ENCODE results near the gene OLFML2B. TPM values are rescaled to one million over a fixed set of nuclear protein-coding genes. Genes with fewer than 3 reads are reported as not detected.
"Not testable (repeated sequence)": the region's sequence is repeated elsewhere in the genome, so short reads cannot be mapped to it uniquely, and the experiment has no call there.

OLFML2B gene
- 1 to 10 TPM; 1.1 to 4.3 TPM for total RNA-seq
- long read RNA-seq, partial matches to known transcripts, result 0 of 1 reads
- long read RNA-seq, other reads (novel, unspliced or antisense), result 0 of 1 reads

DNA sequence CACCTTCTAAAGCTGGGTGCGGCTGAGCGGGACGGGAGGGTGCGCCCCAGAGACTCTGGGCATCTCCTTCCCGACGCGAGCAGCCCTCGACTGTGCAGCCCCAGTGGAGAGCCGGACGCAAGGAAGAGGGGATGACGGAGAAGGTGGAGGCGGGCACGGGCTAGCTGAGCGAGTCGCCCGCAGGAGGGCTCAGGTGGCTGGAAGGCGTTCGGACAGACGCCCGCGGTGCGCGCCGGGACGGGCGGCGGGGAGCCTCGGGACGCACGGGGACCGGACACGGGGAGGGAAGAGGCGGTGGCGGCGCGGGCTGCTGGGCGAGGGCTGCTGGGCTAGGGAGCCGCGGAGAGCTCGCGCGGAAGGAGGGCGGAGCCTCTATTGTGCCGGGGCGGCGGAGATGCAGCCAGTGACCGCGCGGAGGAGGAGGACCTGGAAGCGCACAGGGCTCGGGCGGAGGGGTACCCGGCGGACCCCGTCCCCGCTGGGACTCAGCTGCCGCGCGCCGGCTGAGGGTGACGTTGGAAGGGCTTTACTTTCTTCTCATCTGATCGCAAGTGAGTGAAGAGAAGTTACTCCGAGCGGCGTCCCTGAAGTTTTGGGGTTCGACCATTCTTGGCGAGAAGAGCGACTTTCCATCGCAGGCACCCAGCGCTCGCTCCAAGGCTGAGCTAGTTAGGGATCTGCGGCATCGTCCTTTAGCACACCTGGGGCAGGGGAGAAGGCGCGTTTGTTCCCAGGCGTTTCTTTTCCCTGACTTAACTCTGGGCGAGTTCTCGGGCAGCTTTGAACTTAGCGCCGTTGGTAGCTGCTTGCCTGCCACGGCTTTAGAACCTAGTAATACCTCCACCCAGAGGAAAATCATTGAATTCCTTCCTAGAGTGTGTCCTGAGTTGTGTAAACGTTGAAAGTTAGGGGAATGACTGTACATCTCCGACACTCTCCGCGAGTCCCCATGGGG is at the start of gene OLFML2B:
Gene OLFML2B (minus strand): TSS at position 323 of the 955 bp plus-strand sequence. CDS start 439 bp downstream, outside the sequence.
- ATAC-seq (peak; percentile 97), DNase-seq (peak; percentile 61 to 67)
- intact Hi-C loops (cut with DNase I, micrococcal nuclease), result no loop called here

GRCh38 chr1:162072740-162073139 is 49.1 kb upstream of the OLFML2B start:
- intact Hi-C loops (cut with DNase I, micrococcal nuclease), result no loop called here
- no peak for DNase-seq
- no peak for ATAC-seq

GRCh38 chr1:162070825-162071224 is 47.2 kb upstream of the OLFML2B start:
- ATAC-seq (no peak), DNase-seq (peak; percentile 33)

GRCh38 chr1:162070094-162070748 is 46.6 kb upstream of the OLFML2B start:
- ATAC-seq (peak; percentile 63), DNase-seq (peak; percentile 68 to 69)
- intact Hi-C loops (cut with DNase I, micrococcal nuclease), result no loop called here

More at GRCh38 chr1:162070825-162071224, 47.2 kb upstream of the OLFML2B start:
- intact Hi-C loops (cut with DNase I, micrococcal nuclease), result no loop called here

DNA sequence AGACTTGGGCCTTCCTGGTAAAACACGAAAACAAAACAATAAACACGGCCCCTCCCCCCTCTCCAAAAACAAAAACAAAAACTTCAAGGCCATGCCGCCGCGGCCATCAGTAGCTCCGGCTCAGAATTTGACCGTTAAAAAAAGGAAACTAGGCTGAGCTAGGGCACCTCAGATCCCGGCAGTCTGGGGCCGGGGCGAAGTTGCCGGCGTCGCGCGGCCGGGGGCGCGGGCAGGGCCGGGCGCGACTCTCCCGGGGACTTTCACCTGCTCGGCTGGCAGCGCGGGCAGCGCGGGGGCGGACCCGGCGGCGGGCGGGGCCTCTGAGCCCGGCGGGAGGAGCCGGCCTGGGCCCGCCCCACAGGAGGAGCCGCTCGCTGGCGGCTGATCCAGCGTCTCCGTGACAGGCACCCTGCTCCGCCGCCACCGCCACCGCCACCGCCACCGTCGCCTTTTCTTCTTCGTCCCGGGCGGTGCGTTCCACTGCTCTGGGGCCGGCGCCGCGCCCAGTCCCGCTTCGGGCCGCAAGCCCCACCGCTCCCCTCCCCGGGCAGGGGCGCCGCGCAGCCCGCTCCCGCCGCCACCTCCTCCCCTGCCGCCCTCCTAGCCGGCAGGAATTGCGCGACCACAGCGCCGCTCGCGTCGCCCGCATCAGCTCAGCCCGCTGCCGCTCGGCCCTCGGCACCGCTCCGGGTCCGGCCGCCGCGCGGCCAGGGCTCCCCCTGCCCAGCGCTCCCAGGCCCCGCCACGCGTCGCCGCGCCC is 45.8 kb upstream of the OLFML2B start, which contains the start of gene NOS1AP:
Gene NOS1AP (plus strand): TSS at position 358 of the 760 bp plus-strand sequence. CDS start 487 bp downstream, outside the sequence.
- peak; percentile 87 for ATAC-seq
- intact Hi-C loops (cut with DNase I, micrococcal nuclease), result no loop called here
- peak; percentile 78 to 90 for DNase-seq

GRCh38 chr1:162068301-162068700 is 44.6 kb upstream of the OLFML2B start:
- intact Hi-C loops (cut with DNase I, micrococcal nuclease), result no loop called here
- no peak for DNase-seq

DNA sequence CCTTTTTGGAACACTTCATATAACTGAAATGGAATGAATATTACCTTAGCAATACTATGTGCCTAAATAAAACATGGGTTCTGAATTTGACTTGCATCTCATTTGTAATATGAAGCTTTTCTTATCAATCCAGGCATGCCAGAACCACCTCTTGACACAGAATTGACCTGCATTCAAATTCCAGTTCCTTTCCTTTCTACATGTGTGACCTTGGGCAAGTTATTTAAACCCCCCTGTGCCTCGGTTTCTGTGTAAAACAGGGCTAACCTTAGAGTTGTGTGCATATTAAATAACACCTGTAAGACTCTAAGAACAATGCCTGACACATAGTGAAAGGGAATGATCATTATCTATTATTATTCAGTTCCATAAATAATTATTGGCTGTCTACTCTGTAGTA is 43.8 kb upstream of the OLFML2B start:
- ATAC-seq (no peak), DNase-seq (no peak)
- intact Hi-C loops (cut with DNase I, micrococcal nuclease), result no loop called here

More at GRCh38 chr1:162068301-162068700, 44.6 kb upstream of the OLFML2B start:
- ATAC-seq, result no peak

DNA sequence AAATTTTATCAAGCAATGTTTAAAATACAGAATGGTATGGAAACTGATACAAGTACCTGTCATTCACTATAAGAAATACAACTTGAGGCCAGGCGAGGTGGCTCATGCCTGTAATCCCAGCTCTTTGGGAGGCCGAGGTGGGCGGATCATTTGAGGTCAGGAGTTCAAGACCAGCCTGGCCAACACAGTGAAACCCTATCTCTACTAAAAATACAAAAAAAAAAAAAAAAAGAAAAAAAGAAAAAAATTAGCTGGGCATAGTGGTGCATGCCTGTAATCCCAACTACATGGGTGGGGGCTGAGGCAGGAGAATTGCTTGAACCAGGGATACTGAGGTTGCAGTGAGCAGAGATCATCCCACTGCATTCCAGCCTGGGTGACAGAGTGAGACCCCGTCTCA is 43.2 kb upstream of the OLFML2B start:
- intact Hi-C loops (cut with DNase I, micrococcal nuclease); ATAC-seq; DNase-seq: not testable (repeated sequence)

GRCh38 chr1:162065016-162065415 is 41.3 kb upstream of the OLFML2B start:
- ATAC-seq (peak; percentile 27), DNase-seq (no peak)
- intact Hi-C loops (cut with DNase I, micrococcal nuclease), result no loop called here

GRCh38 chr1:162062542-162063015 is 38.9 kb upstream of the OLFML2B start:
- intact Hi-C loops (cut with DNase I, micrococcal nuclease), result no loop called here
- ATAC-seq (no peak), DNase-seq (no peak)

GRCh38 chr1:162060314-162060713 is 36.6 kb upstream of the OLFML2B start:
- no peak for ATAC-seq
- intact Hi-C loops (cut with DNase I, micrococcal nuclease), result no loop called here
- DNase-seq, result no peak

GRCh38 chr1:162059721-162060120 is 36.1 kb upstream of the OLFML2B start:
- intact Hi-C loops (cut with DNase I, micrococcal nuclease), result loop anchor here (5.0 to 10.0 kb wide), 2 partner anchors 333 to 335 kb away; no protein-coding TSS in a partner anchor
- ATAC-seq (no peak), DNase-seq (no peak)

- intact Hi-C loops (cut with DNase I, micrococcal nuclease), result loop anchor here (5.0 to 10.0 kb wide), 2 partner anchors 336 to 338 kb away; no protein-coding TSS in a partner anchor
- DNase-seq, result no peak
- ATAC-seq, result no peak
These were observed 32.9 kb upstream of the OLFML2B start for GRCh38 chr1:162056579-162056978.

- intact Hi-C loops (cut with DNase I, micrococcal nuclease), result loop anchor here (5.0 to 10.0 kb wide), 2 partner anchors 336 to 339 kb away; no protein-coding TSS in a partner anchor
- peak; percentile 48 to 67 for DNase-seq
- peak; percentile 99 for ATAC-seq
These were observed 32.4 kb upstream of the OLFML2B start for GRCh38 chr1:162056043-162056442.

- DNase-seq (no peak), ATAC-seq (no peak)
- intact Hi-C loops (cut with DNase I, micrococcal nuclease), result loop anchor here (5.0 to 10.0 kb wide), 2 partner anchors 337 to 340 kb away; no protein-coding TSS in a partner anchor
These were observed 31.4 kb upstream of the OLFML2B start for GRCh38 chr1:162055062-162055461.

DNA sequence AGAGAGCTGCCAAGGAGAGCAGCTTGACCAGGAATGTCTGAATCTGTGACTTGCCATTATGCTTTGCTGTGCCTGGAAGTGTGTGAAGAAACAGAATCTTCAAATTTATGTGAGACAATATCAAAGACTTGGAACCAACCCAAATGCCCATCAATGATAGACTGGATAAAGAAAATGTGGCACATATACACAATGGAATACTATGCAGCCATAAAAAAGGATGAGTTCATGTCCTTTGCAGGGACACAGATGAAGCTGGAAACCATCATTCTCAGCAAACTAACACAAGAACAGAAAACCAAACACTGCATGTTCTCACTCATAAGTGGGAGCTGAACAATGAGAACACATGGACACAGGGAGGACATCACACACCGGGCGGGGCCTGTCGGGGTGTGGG is 30.3 kb upstream of the OLFML2B start:
- DNase-seq, ATAC-seq: not testable (repeated sequence)
- intact Hi-C loops (cut with DNase I, micrococcal nuclease), result loop anchor here in 1 of 2 donors (10.0 kb wide), 1 partner anchor 341 kb away; no protein-coding TSS in a partner anchor

GRCh38 chr1:162046921-162047320 is 23.3 kb upstream of the OLFML2B start:
- DNase-seq (no peak), ATAC-seq (no peak)
- intact Hi-C loops (cut with DNase I, micrococcal nuclease), result no loop called here

- DNase-seq, result no peak
- intact Hi-C loops (cut with DNase I, micrococcal nuclease), result no loop called here
- no peak for ATAC-seq
These were observed 18.7 kb upstream of the OLFML2B start for GRCh38 chr1:162042361-162042760.

All from left colon (tissue), 2 donors.